H9 (cell line): ENCODE measurements around the gene ISYNA1. TPM values are rescaled to one million over a fixed set of nuclear protein-coding genes. Genes with fewer than 3 reads are reported as not detected.

ENCODE experiments used
- DNase-seq: peaks from one replicate; pipeline ENCODE4 v3.0.0-alpha.2; 2017
- H2AFZ ChIP-seq: one replicate; pipeline ENCODE4 v1.6.1; 2013; ENCODE audit warnings: mild to moderate bottlenecking, low read length, control low read depth, moderate library complexity
- H2AK5ac ChIP-seq: 2 replicates; pipeline ENCODE4 v1.6.1; 2013; ENCODE audit warnings: low read length, control low read depth, mixed read lengths; ENCODE audit not compliant: insufficient read length
- H2BK120ac ChIP-seq: one replicate; pipeline ENCODE4 v1.6.1; 2013; ENCODE audit warnings: low read depth, mild to moderate bottlenecking, low read length, control low read depth, inconsistent platforms; ENCODE audit not compliant: poor library complexity, severe bottlenecking
- H2BK12ac ChIP-seq: 2 replicates; pipeline ENCODE4 v1.6.1; 2013; ENCODE audit warnings: low read length, control low read depth, mixed read lengths, low read depth; ENCODE audit not compliant: insufficient read length
- H2BK15ac ChIP-seq: 2 replicates; pipeline ENCODE4 v1.6.1; 2013; ENCODE audit warnings: low read depth, low read length, control low read depth
- H2BK20ac ChIP-seq: one replicate; pipeline ENCODE4 v1.6.1; 2013; ENCODE audit warnings: low read depth, mild to moderate bottlenecking, low read length, control low read depth, inconsistent platforms; ENCODE audit not compliant: poor library complexity, severe bottlenecking
- H2BK5ac ChIP-seq: 2 replicates; pipeline ENCODE4 v1.6.1; 2013; ENCODE audit warnings: low read length, control low read depth, mixed read lengths; ENCODE audit not compliant: insufficient read length
- H3K14ac ChIP-seq: 2 replicates; pipeline ENCODE4 v1.6.1; 2013; ENCODE audit warnings: low read length, control low read depth; ENCODE audit not compliant: insufficient read depth
- H3K18ac ChIP-seq: 2 replicates; pipeline ENCODE4 v1.6.1; 2013; ENCODE audit warnings: low read depth, mild to moderate bottlenecking, mixed read lengths, low read length, control low read depth; ENCODE audit not compliant: insufficient read length
- H3K23ac ChIP-seq: 2 replicates; pipeline ENCODE4 v1.6.1; 2013; ENCODE audit warnings: low read length, control low read depth, mixed read lengths, low read depth; ENCODE audit not compliant: insufficient read length
- H3K23me2 ChIP-seq: 2 replicates; pipeline ENCODE4 v1.6.1; 2013; ENCODE audit warnings: low read depth, mild to moderate bottlenecking, mixed read lengths, low read length, control low read depth; ENCODE audit not compliant: insufficient read length, poor library complexity, severe bottlenecking
- H3K27ac ChIP-seq: 2 replicates; pipeline ENCODE4 v1.5.1; 2013; ENCODE audit warnings: low read length, control low read depth, mixed read lengths, low read depth; ENCODE audit not compliant: insufficient read length
- H3K27me3 ChIP-seq: 2 replicates; pipeline ENCODE4 v1.6.1; 2013; ENCODE audit warnings: low read length, control low read depth, inconsistent platforms; ENCODE audit not compliant: insufficient read depth
- H3K4ac ChIP-seq: 2 replicates; pipeline ENCODE4 v1.6.1; 2013; ENCODE audit warnings: low read depth, mild to moderate bottlenecking, control low read depth, inconsistent platforms, low read length, moderate library complexity
- H3K4me1 ChIP-seq: 2 replicates; pipeline ENCODE4 v1.6.1; 2013; ENCODE audit warnings: low read length, control low read depth, inconsistent platforms; ENCODE audit not compliant: insufficient read depth
- H3K4me2 ChIP-seq: 2 replicates; pipeline ENCODE4 v1.6.1; 2013; ENCODE audit warnings: low read length, control low read depth, mixed read lengths; ENCODE audit not compliant: insufficient read length, insufficient read depth
- H3K56ac ChIP-seq: 2 replicates; pipeline ENCODE4 v1.6.1; 2013; ENCODE audit warnings: low read depth, mild to moderate bottlenecking, mixed read lengths, low read length, control low read depth; ENCODE audit not compliant: insufficient read length
- H3K79me1 ChIP-seq: 2 replicates; pipeline ENCODE4 v1.6.1; 2013; ENCODE audit warnings: low read depth, mild to moderate bottlenecking, moderate library complexity, low read length, control low read depth, inconsistent platforms; ENCODE audit not compliant: insufficient read depth, poor library complexity, severe bottlenecking
- H3K79me2 ChIP-seq: 2 replicates; pipeline ENCODE4 v1.6.1; 2013; ENCODE audit warnings: low read length, control low read depth, inconsistent platforms; ENCODE audit not compliant: insufficient read depth
- H3K9ac ChIP-seq: 2 replicates; pipeline ENCODE4 v1.6.1; 2013; ENCODE audit warnings: low read length, control low read depth, mixed read lengths; ENCODE audit not compliant: insufficient read length; ENCODE audit errors: extremely low read depth
- H3K9me3 ChIP-seq: one replicate; pipeline ENCODE4 v1.6.1; 2013; ENCODE audit warnings: low read depth, low read length, inconsistent platforms; ENCODE audit not compliant: control insufficient read depth
- H3T11ph ChIP-seq: one replicate; pipeline ENCODE4 v1.6.1; 2013; ENCODE audit warnings: mild to moderate bottlenecking, low read length, control low read depth, inconsistent platforms
- H4K20me1 ChIP-seq: one replicate; pipeline ENCODE4 v1.6.1; 2013; ENCODE audit not compliant: control insufficient read depth, insufficient read length, insufficient read depth
- H4K5ac ChIP-seq: 2 replicates; pipeline ENCODE4 v1.6.1; 2013; ENCODE audit warnings: low read depth, mild to moderate bottlenecking, mixed read lengths, low read length, control low read depth; ENCODE audit not compliant: insufficient read length
- H4K8ac ChIP-seq: replicated peaks from 2 replicates; pipeline ENCODE4 v1.6.1; 2013; ENCODE audit warnings: low read length, control low read depth, mixed read lengths, low read depth; ENCODE audit not compliant: insufficient read length
- H4K91ac ChIP-seq: 2 replicates; pipeline ENCODE4 v1.6.1; 2013; ENCODE audit warnings: low read depth, mild to moderate bottlenecking, moderate library complexity, mixed read lengths, low read length, control low read depth; ENCODE audit not compliant: insufficient read length
- H3K27ac Mint-ChIP-seq, 3 experiments: 2 replicates in 2 of 3; 3 replicates in 1 of 3; pipeline ENCODE4 v1.8.0; 2020 to 2021; ENCODE audit warnings: mixed read lengths in 3 of 3, mild to moderate bottlenecking in 1 of 3, moderate library complexity in 1 of 3
- H3K27me3 Mint-ChIP-seq: 2 replicates; pipeline ENCODE4 v1.8.0; 2021; ENCODE audit warnings: low read depth, mild to moderate bottlenecking, moderate library complexity, mixed read lengths
- H3K36me3 Mint-ChIP-seq, 3 experiments: 2 replicates in 2 of 3; 3 replicates in 1 of 3; pipeline ENCODE4 v1.8.0; 2020 to 2021; ENCODE audit warnings: low read depth in 3 of 3, mixed read lengths in 3 of 3; ENCODE audit not compliant: insufficient read depth in 1 of 3
- H3K4me1 Mint-ChIP-seq, 2 experiments: 2 replicates each; pipeline ENCODE4 v1.8.0; 2020; ENCODE audit warnings: mixed read lengths in 2 of 2
- H3K4me3 Mint-ChIP-seq, 2 experiments: 2 replicates in 1 of 2; 3 replicates in 1 of 2; pipeline ENCODE4 v1.8.0; 2020 to 2021; ENCODE audit warnings: mild to moderate bottlenecking in 2 of 2, mixed read lengths in 2 of 2, moderate library complexity in 1 of 2
- H3K9me3 Mint-ChIP-seq, 2 experiments: 2 replicates in 1 of 2; 3 replicates in 1 of 2; pipeline ENCODE4 v1.8.0; 2020; ENCODE audit warnings: mild to moderate bottlenecking in 2 of 2, mixed read lengths in 2 of 2, moderate library complexity in 1 of 2
- WGBS: extraction: QIAGEN DNeasy Blood & Tissue Kit; methylation state at CpG from one replicate; pipeline ENCODE4 v1.1.7; 2013; ENCODE audit warnings: missing lambda C conversion rate, low lambda C conversion rate, mixed read lengths; ENCODE audit not compliant: insufficient read length; ENCODE audit errors: extremely low coverage; 5-methylcytosine and 5-hydroxymethylcytosine counted together
- total RNA-seq: library from RNA; stranded (reverse); gene quantifications from 2 replicates; pipeline ENCODE4 v1.2.1, GENCODE V29; 2021
- TF ChIP-seq, protein P1 (sequence below): fragments of 200-600 bp; sonication (generic); conservative IDR thresholded peaks from 3 replicates; pipeline ENCODE4 v1.8.0; 2021; ENCODE audit warnings: antibody characterized with exemption, mild to moderate bottlenecking

The ISYNA1 gene
- total RNA-seq, 1 experiment from 2014 or later, result 241 TPM

DNA sequence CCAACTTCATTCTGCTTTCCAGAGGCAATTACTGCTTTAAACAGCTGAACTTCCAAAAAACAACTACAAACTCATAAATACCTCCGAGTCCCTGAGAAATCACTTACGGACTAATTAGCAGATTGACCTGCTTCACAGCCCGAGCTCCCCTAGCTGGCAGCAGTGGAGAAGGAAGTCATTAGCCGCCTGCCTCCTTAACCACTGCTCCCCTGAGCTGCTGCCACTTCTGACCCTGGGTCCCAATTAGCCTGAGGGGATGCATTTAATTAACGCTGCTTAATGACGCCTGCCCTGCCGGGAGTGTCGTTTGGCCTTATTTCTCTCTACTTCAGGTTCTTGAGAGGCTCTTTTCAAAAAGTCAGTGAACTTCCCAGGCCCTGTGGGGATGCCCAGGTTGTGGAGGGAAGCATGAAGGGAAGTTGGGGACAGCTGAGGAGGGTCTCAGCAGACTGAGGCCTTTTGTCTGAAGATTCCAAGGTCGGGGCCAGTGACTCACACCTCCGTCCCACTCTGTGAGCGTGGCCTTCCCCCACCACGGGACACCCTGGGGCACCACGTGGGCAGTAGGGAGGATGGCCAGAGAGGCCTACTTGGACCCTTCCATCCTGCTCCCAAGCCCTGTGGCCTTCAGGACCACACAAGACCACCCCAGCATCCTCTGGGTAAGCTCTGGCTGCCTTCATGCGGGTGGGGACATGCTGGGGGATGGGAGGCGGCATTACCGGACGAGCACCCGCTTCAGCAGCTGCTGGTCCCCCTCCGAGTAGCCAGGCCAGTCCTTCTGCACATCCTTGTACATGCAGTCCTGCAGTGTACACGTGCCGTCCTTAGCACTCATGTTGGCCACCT, 19.8 kb upstream of the ISYNA1 start:
- Mint-ChIP-seq H3K27ac (peak overlapping the region in 1 of 3 experiments; percentile 40; a peak in 1 of 7 replicates), H3K9me3 (no peaks in the 10 kb centered on the region), H3K27me3 (no peaks in the 10 kb centered on the region; the same call in 1 of the 2 replicates), H3K4me1 (peaks cover 2% of the 10 kb centered on the region in 2 experiments; a peak in 3 of 4 replicates), H3K4me3 (no peak overlapping the region), H3K36me3 (peaks cover 6 to 44% (median 33%) of the 10 kb centered on the region in 3 experiments; a peak in 6 of 7 replicates)
- Histone ChIP-seq H3K56ac (no peak overlapping the region), H3K79me2 (no peaks in the 10 kb centered on the region), H3T11ph (no peak overlapping the region), H2BK120ac (no peak overlapping the region), H3K9ac (no peak overlapping the region), H3K14ac (no peak overlapping the region), H3K9me3 (no peaks in the 10 kb centered on the region), H3K4me1 (no peaks in the 10 kb centered on the region), H2BK20ac (no peak overlapping the region), H3K4me2 (no peak overlapping the region), H3K23me2 (no peaks in the 10 kb centered on the region), H2BK15ac (no peak overlapping the region), H3K27me3 (no peaks in the 10 kb centered on the region), H3K79me1 (no peaks in the 10 kb centered on the region), H3K18ac (no peak overlapping the region), H2AFZ (no peak overlapping the region), H4K20me1 (no peaks in the 10 kb centered on the region), H3K4ac (no peak overlapping the region), H2BK5ac (no peak overlapping the region), H2BK12ac (no peak overlapping the region), H3K23ac (no peak overlapping the region), H4K5ac (no peak overlapping the region), H4K91ac (no peak overlapping the region), H4K8ac (no peak overlapping the region), H3K27ac (no peak overlapping the region), H2AK5ac (no peak overlapping the region)
- no CpG with 5 or more reads among the region's 21 CpGs for WGBS
- TF ChIP-seq, protein P1, sequence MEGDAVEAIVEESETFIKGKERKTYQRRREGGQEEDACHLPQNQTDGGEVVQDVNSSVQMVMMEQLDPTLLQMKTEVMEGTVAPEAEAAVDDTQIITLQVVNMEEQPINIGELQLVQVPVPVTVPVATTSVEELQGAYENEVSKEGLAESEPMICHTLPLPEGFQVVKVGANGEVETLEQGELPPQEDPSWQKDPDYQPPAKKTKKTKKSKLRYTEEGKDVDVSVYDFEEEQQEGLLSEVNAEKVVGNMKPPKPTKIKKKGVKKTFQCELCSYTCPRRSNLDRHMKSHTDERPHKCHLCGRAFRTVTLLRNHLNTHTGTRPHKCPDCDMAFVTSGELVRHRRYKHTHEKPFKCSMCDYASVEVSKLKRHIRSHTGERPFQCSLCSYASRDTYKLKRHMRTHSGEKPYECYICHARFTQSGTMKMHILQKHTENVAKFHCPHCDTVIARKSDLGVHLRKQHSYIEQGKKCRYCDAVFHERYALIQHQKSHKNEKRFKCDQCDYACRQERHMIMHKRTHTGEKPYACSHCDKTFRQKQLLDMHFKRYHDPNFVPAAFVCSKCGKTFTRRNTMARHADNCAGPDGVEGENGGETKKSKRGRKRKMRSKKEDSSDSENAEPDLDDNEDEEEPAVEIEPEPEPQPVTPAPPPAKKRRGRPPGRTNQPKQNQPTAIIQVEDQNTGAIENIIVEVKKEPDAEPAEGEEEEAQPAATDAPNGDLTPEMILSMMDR, result no peak
- DNase-seq, result no peak
